ENCODE data around the gene TCERG1.

DNA sequence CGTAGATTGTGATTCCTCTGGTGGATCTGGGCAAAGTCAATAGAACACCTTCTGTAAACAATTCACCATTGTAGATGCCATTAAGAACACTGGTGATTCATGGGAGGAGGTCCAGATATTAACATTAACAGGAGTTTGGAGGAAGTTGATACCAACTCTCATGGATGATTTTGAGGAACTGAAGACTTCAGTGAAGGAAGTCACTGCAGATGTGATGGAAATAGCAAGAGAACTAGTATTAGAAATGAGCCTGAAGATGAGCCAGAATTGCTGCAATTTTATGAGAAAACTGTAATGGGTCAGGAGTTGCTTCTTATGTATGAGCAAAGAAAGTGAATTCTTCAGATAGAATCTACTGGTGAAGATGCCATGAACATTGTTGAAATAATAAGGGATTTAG, 26.9 kb downstream of the TCERG1 start:
- TF ChIP-seq, protein P1, sequence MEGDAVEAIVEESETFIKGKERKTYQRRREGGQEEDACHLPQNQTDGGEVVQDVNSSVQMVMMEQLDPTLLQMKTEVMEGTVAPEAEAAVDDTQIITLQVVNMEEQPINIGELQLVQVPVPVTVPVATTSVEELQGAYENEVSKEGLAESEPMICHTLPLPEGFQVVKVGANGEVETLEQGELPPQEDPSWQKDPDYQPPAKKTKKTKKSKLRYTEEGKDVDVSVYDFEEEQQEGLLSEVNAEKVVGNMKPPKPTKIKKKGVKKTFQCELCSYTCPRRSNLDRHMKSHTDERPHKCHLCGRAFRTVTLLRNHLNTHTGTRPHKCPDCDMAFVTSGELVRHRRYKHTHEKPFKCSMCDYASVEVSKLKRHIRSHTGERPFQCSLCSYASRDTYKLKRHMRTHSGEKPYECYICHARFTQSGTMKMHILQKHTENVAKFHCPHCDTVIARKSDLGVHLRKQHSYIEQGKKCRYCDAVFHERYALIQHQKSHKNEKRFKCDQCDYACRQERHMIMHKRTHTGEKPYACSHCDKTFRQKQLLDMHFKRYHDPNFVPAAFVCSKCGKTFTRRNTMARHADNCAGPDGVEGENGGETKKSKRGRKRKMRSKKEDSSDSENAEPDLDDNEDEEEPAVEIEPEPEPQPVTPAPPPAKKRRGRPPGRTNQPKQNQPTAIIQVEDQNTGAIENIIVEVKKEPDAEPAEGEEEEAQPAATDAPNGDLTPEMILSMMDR (IDR thresholded peaks at IDR 0.05) = no peak
- TF ChIP-seq EZH2 (IDR thresholded peaks at IDR 0.05) (no peak), EZH2phosphoT487 (IDR thresholded peaks at IDR 0.05) (no peak)
